Parathyroid adenoma (tissue), 2 donors: ENCODE measurements around the gene BBOX1.

Experiments
- H2AFZ ChIP-seq: fragments of 300-600 bp; sonication (generic); one replicate; pipeline ENCODE4 v1.7.0; 2017; ENCODE audit warnings: antibody characterized with exemption, mild to moderate bottlenecking
- H3K27ac ChIP-seq: fragments of 300-600 bp; sonication (generic); one replicate; pipeline ENCODE4 v1.7.0; 2017
- H3K27me3 ChIP-seq: fragments of 300-600 bp; sonication (generic); one replicate; pipeline ENCODE4 v1.7.0; 2017; ENCODE audit warnings: low read length; ENCODE audit not compliant: control insufficient read depth, insufficient read depth
- H3K36me3 ChIP-seq: fragments of 300-600 bp; sonication (generic); one replicate; pipeline ENCODE4 v1.7.0; 2017; ENCODE audit warnings: low read length; ENCODE audit not compliant: control insufficient read depth, insufficient read depth
- H3K4me1 ChIP-seq: fragments of 300-600 bp; sonication (generic); one replicate; pipeline ENCODE4 v1.7.0; 2017; ENCODE audit warnings: control low read depth
- H3K4me2 ChIP-seq: fragments of 300-600 bp; sonication (generic); one replicate; pipeline ENCODE4 v1.7.0; 2017; ENCODE audit warnings: low read length
- H3K4me3 ChIP-seq: fragments of 300-600 bp; sonication (generic); one replicate; pipeline ENCODE4 v1.7.0; 2017; ENCODE audit warnings: low read depth, low read length
- H3K79me2 ChIP-seq: fragments of 300-600 bp; sonication (generic); one replicate; pipeline ENCODE4 v1.7.0; 2017; ENCODE audit warnings: control low read depth
- H3K9ac ChIP-seq: fragments of 300-600 bp; sonication (generic); one replicate; pipeline ENCODE4 v1.7.0; 2017; ENCODE audit warnings: mild to moderate bottlenecking
- H3K9me3 ChIP-seq: fragments of 300-600 bp; sonication (generic); one replicate; pipeline ENCODE4 v1.7.0; 2017; ENCODE audit warnings: low read length; ENCODE audit not compliant: control insufficient read depth
- CTCF ChIP-seq: fragments of 300-600 bp; sonication (generic); IDR thresholded peaks from one replicate; pipeline ENCODE4 v1.7.0; 2017; ENCODE audit warnings: antibody characterized with exemption, mild to moderate bottlenecking
- donor health status: primary hyperparathyroidism.

The BBOX1 gene

GRCh38 chr11:27060816-27061460 is 20.3 kb downstream of the BBOX1 start:
- no peak overlapping the region for H3K4me3 ChIP-seq
- H2AFZ ChIP-seq, result no peak overlapping the region
- TF ChIP-seq CTCF, result no peak
- H3K36me3 ChIP-seq, result no peaks in the 10 kb centered on the region
- H3K9me3 ChIP-seq, result no peaks in the 10 kb centered on the region
- no peaks in the 10 kb centered on the region for H3K4me1 ChIP-seq
- H3K27me3 ChIP-seq, result no peaks in the 10 kb centered on the region
- H3K27ac ChIP-seq, result no peak overlapping the region
- no peak overlapping the region for H3K4me2 ChIP-seq
- no peaks in the 10 kb centered on the region for H3K79me2 ChIP-seq
- no peak overlapping the region for H3K9ac ChIP-seq

GRCh38 chr11:27061461-27061821 is 20.8 kb downstream of the BBOX1 start:
- Histone ChIP-seq H3K27me3 (no peaks in the 10 kb centered on the region), H3K36me3 (no peaks in the 10 kb centered on the region), H3K4me3 (no peak overlapping the region), H3K9ac (no peak overlapping the region), H3K4me1 (no peaks in the 10 kb centered on the region), H3K4me2 (no peak overlapping the region), H3K27ac (no peak overlapping the region), H2AFZ (no peak overlapping the region), H3K9me3 (no peaks in the 10 kb centered on the region), H3K79me2 (no peaks in the 10 kb centered on the region)
- TF ChIP-seq CTCF, result no peak

- H3K4me2 ChIP-seq, result no peak overlapping the region
- no peaks in the 10 kb centered on the region for H3K36me3 ChIP-seq
- no peak overlapping the region for H3K4me3 ChIP-seq
- H3K79me2 ChIP-seq, result no peaks in the 10 kb centered on the region
- H3K27me3 ChIP-seq, result no peaks in the 10 kb centered on the region
- H3K27ac ChIP-seq, result no peak overlapping the region
- H3K4me1 ChIP-seq, result no peaks in the 10 kb centered on the region
- no peak overlapping the region for H3K9ac ChIP-seq
- H2AFZ ChIP-seq, result no peak overlapping the region
- TF ChIP-seq CTCF, result no peak
- no peaks in the 10 kb centered on the region for H3K9me3 ChIP-seq
Observed at GRCh38 chr11:27064086-27064485, 23.5 kb downstream of the BBOX1 start.

GRCh38 chr11:27075192-27075591 is 34.6 kb downstream of the BBOX1 start:
- H2AFZ ChIP-seq, result no peak overlapping the region
- H3K27me3 ChIP-seq, result no peaks in the 10 kb centered on the region
- no peaks in the 10 kb centered on the region for H3K4me1 ChIP-seq
- no peak overlapping the region for H3K27ac ChIP-seq
- no peaks in the 10 kb centered on the region for H3K9me3 ChIP-seq
- H3K4me2 ChIP-seq, result no peak overlapping the region
- H3K36me3 ChIP-seq, result no peaks in the 10 kb centered on the region
- H3K9ac ChIP-seq, result no peak overlapping the region
- no peak overlapping the region for H3K4me3 ChIP-seq
- no peaks in the 10 kb centered on the region for H3K79me2 ChIP-seq
- TF ChIP-seq CTCF, result no peak

GRCh38 chr11:27075655-27076054 is 35.0 kb downstream of the BBOX1 start:
- Histone ChIP-seq H3K9ac (no peak overlapping the region), H2AFZ (no peak overlapping the region), H3K9me3 (no peaks in the 10 kb centered on the region), H3K27ac (no peak overlapping the region), H3K4me1 (no peaks in the 10 kb centered on the region), H3K79me2 (no peaks in the 10 kb centered on the region), H3K27me3 (no peaks in the 10 kb centered on the region), H3K36me3 (no peaks in the 10 kb centered on the region), H3K4me2 (no peak overlapping the region), H3K4me3 (no peak overlapping the region)
- TF ChIP-seq CTCF, result no peak
